Astrocyte (in vitro differentiated cells and primary cell): ENCODE measurements around the gene FLACC1.
"Not testable (repeated sequence)": the region's sequence is repeated elsewhere in the genome, so short reads cannot be mapped to it uniquely, and the experiment has no call there.

Source experiments
- CTCF ChIP-seq: IDR thresholded peaks from 2 replicates; pipeline ENCODE4 v1.5.1; 2011; ENCODE audit warnings: low read depth, mild to moderate bottlenecking, inconsistent platforms, low read length, moderate library complexity; ENCODE audit not compliant: insufficient read depth
- EZH2 ChIP-seq: IDR thresholded peaks from 2 replicates; pipeline ENCODE4 v1.6.1; 2012; ENCODE audit warnings: mild to moderate bottlenecking, low read length, inconsistent platforms; ENCODE audit not compliant: insufficient read depth

GRCh38 chr2:201290457-201291148 lies 66.5 kb downstream of the FLACC1 start:
- TF ChIP-seq EZH2, CTCF: not testable (repeated sequence)
